ENCODE measurements around the gene MYCBP2.

The MYCBP2 gene

DNA sequence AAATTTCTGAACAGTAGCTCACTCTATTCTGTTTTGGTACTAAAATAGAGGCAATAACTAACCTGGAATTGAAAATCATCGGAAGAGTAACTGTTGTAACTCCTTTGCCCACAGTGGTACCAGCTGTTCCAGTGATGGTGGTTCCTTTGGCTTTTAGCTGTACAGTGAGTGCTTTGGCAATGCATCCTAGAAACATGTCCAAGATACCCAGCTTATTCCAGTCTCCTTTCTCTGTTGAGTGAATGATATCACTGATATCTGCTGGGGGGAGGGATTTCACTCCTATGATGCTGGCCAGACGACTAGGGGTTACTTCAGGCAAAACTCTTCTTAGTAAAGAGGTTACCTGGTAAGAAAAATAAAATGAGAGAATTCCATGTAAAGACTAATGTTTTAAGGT is 259.4 kb downstream of the MYCBP2 start:
- Histone ChIP-seq H3K4me3 (ENCODE audit: control insufficient read depth in 1 of 7, extremely low read depth in 1 of 7, insufficient read depth in 4 of 7, low read depth in 2 of 7, low read length in 6 of 7) (no peak overlapping the region), H3K4me1 (ENCODE audit: control extremely low read depth in 1 of 4, control insufficient read depth in 4 of 4, insufficient read depth in 4 of 4, low read length in 3 of 4) (peaks cover 2 to 14% (median 8%) of the 10 kb centered on the region in 4 experiments), H3K9me3 (ENCODE audit: control extremely low read depth in 1 of 5, control insufficient read depth in 4 of 5, insufficient read depth in 2 of 5, low read depth in 1 of 5, low read length in 4 of 5) (no peaks in the 10 kb centered on the region), H3K27me3 (replicated peaks in 2 of 5; ENCODE audit: control insufficient read depth in 4 of 5, insufficient read depth in 5 of 5, low read length in 4 of 5) (no peaks in the 10 kb centered on the region), H3K36me3 (ENCODE audit: control insufficient read depth in 4 of 4, insufficient read depth in 4 of 4, low read length in 3 of 4) (peaks cover 16 to 54% (median 38%) of the 10 kb centered on the region in 4 experiments), H3K27ac (ENCODE audit: insufficient read depth in 1 of 2, low read depth in 1 of 2, low read length in 2 of 2, poor library complexity in 1 of 2, severe bottlenecking in 2 of 2) (no peak overlapping the region)
- DNase-seq = no peak
- WGBS (ENCODE audit: insufficient coverage) = 100% methylated on average over 1 of the region's 2 CpGs
- ChIA-PET CTCF (no interaction called here), POLR2A (no interaction called here)

DNA sequence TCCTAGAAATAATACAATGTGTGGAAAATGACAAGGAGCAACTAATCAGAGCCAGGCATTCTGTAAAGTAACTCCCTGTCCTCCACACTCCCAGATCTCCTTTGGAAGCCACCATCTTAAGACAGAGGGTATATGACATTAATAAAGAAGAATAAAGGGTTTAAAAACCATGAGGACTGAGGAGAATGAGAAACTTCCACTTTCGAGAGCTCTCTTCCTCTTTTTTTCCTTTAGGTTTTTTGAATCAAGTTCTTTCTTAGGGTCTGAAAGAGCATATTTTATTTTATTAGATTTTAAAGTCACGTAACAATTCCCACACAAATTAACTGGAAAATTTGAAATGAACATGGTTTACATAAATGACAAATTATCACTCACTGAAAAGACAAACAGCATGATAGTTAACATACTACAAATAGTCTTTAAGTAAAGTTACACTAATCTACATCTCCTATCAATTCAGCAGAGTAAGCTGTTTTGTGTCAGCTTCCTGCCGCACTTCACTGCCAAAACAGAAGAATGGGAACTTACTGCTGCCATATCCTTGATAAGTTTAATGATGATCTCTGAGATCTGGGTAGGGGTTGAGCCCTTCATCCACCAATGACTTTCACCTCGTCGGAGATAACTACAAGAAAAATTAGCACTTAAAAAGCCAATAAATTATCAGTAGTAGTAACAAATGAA is 261.3 kb downstream of the MYCBP2 start:
- Histone ChIP-seq H3K9me3 (ENCODE audit: control extremely low read depth in 1 of 5, control insufficient read depth in 4 of 5, insufficient read depth in 2 of 5, low read depth in 1 of 5, low read length in 4 of 5) (no peaks in the 10 kb centered on the region), H3K27ac (ENCODE audit: insufficient read depth in 1 of 2, low read depth in 1 of 2, low read length in 2 of 2, poor library complexity in 1 of 2, severe bottlenecking in 2 of 2) (peak overlapping the region in 1 of 2 experiments; percentile 42), H3K36me3 (ENCODE audit: control insufficient read depth in 4 of 4, insufficient read depth in 4 of 4, low read length in 3 of 4) (peaks cover 22 to 69% (median 44%) of the 10 kb centered on the region in 4 experiments), H3K27me3 (replicated peaks in 2 of 5; ENCODE audit: control insufficient read depth in 4 of 5, insufficient read depth in 5 of 5, low read length in 4 of 5) (no peaks in the 10 kb centered on the region), H3K4me1 (ENCODE audit: control extremely low read depth in 1 of 4, control insufficient read depth in 4 of 4, insufficient read depth in 4 of 4, low read length in 3 of 4) (peaks cover 2 to 14% (median 8%) of the 10 kb centered on the region in 4 experiments), H3K4me3 (ENCODE audit: control insufficient read depth in 1 of 7, extremely low read depth in 1 of 7, insufficient read depth in 4 of 7, low read depth in 2 of 7, low read length in 6 of 7) (no peak overlapping the region)
- peak; percentile 5 to 43 (median 33) for DNase-seq
- CTCF ChIA-PET = interaction anchor here (0.7 kb wide), 1 partner anchor 10 kb away, joined by 3 read pairs; no protein-coding TSS in a partner anchor
- no CpG with 5 or more reads among the region's 5 CpGs for WGBS (ENCODE audit: insufficient coverage)
- POLR2A ChIA-PET = interaction anchor here (0.8 kb wide), 1 partner anchor 39 kb away, joined by 4 read pairs; the partner anchor contains the start of gene FBXL3

DNA sequence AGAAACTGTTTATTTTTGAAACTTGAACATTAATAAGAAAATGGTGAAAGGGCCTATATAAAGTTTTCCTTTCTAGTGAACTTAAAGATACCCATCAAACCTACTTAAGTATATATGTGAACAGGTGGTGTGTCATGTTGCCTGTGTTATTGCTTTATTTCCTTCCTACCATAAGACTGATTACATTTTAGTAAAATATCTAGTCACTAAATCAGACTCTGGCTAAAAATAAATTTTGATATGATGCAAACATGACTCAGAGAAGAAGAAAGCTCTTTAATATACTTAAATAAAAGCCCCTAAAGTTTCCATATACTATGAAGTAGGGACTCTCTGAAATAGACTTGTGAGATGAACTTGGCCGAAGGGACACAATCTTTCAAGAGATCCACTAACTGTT is 264.8 kb downstream of the MYCBP2 start:
- ChIA-PET POLR2A (no interaction called here), CTCF (no interaction called here)
- WGBS (ENCODE audit: insufficient coverage) = no CpG with 5 or more reads among the region's 1 CpG
- H3K27me3 ChIP-seq (replicated peaks in 2 of 5; ENCODE audit: control insufficient read depth in 4 of 5, insufficient read depth in 5 of 5, low read length in 4 of 5) = no peaks in the 10 kb centered on the region
- no peaks in the 10 kb centered on the region for H3K9me3 ChIP-seq (ENCODE audit: control extremely low read depth in 1 of 5, control insufficient read depth in 4 of 5, insufficient read depth in 2 of 5, low read depth in 1 of 5, low read length in 4 of 5)
- no peak for DNase-seq
- H3K27ac ChIP-seq (ENCODE audit: insufficient read depth in 1 of 2, low read depth in 1 of 2, low read length in 2 of 2, poor library complexity in 1 of 2, severe bottlenecking in 2 of 2) = no peak overlapping the region
- no peak overlapping the region for H3K4me3 ChIP-seq (ENCODE audit: control insufficient read depth in 1 of 7, extremely low read depth in 1 of 7, insufficient read depth in 4 of 7, low read depth in 2 of 7, low read length in 6 of 7)
- peaks cover 21 to 64% (median 38%) of the 10 kb centered on the region in 4 experiments for H3K36me3 ChIP-seq (ENCODE audit: control insufficient read depth in 4 of 4, insufficient read depth in 4 of 4, low read length in 3 of 4)
- H3K4me1 ChIP-seq (ENCODE audit: control extremely low read depth in 1 of 4, control insufficient read depth in 4 of 4, insufficient read depth in 4 of 4, low read length in 3 of 4) = peaks cover 2 to 14% (median 8%) of the 10 kb centered on the region in 4 experiments

DNA sequence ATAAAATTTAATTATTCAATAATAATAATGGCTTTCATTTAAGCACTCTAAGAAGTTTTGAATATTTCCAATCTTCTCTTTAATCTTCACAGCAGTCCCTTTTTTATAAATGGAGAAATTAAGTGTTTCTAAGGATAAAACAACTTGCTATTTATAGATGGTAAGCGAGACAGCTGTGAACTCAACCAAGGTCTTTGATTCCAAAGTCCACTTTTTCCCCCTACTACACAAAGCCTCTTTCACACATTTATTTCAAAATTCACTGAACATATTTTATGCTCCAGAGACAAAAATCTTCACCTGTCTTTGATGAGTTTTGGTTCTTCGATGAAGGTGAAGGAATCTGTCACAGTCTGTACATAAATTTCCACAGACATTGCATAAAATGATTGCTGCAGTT is 265.5 kb downstream of the MYCBP2 start:
- DNase-seq = no peak
- Histone ChIP-seq H3K27me3 (replicated peaks in 2 of 5; ENCODE audit: control insufficient read depth in 4 of 5, insufficient read depth in 5 of 5, low read length in 4 of 5) (no peaks in the 10 kb centered on the region), H3K27ac (ENCODE audit: insufficient read depth in 1 of 2, low read depth in 1 of 2, low read length in 2 of 2, poor library complexity in 1 of 2, severe bottlenecking in 2 of 2) (no peak overlapping the region), H3K4me1 (ENCODE audit: control extremely low read depth in 1 of 4, control insufficient read depth in 4 of 4, insufficient read depth in 4 of 4, low read length in 3 of 4) (peaks cover 2 to 14% (median 8%) of the 10 kb centered on the region in 4 experiments), H3K9me3 (ENCODE audit: control extremely low read depth in 1 of 5, control insufficient read depth in 4 of 5, insufficient read depth in 2 of 5, low read depth in 1 of 5, low read length in 4 of 5) (no peaks in the 10 kb centered on the region), H3K4me3 (ENCODE audit: control insufficient read depth in 1 of 7, extremely low read depth in 1 of 7, insufficient read depth in 4 of 7, low read depth in 2 of 7, low read length in 6 of 7) (no peak overlapping the region), H3K36me3 (ENCODE audit: control insufficient read depth in 4 of 4, insufficient read depth in 4 of 4, low read length in 3 of 4) (peaks cover 24 to 68% (median 44%) of the 10 kb centered on the region in 4 experiments)
- ChIA-PET CTCF (interaction anchor here (0.6 kb wide), 1 partner anchor 417 kb away, joined by 3 read pairs; no protein-coding TSS in a partner anchor), POLR2A (no interaction called here)
- 86% methylated on average over 1 of the region's 2 CpGs for WGBS (ENCODE audit: insufficient coverage)

DNA sequence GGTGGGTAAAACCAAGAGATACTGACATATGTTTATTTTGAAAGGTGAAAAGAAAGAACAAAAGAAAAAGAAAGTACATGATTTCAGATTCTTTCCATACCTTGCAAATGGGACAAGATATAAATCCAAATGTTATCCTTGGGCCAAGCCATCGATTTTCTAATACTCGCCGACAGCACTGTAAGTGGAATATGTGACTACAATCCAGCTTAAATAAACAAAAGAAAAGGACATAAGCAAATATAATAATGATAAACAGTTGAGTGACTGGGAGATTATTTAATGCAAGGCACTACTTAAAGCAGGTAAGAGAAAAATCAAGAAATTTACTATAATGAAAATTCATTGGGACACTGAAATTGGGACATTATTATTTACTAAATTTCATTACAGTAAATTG is 270.0 kb downstream of the MYCBP2 start:
- CTCF ChIA-PET = interaction anchor here (0.9 to 2.2 kb wide), 4 partner anchors 14 to 34 kb away, joined by 3 to 5 read pairs (median 3); no protein-coding TSS in a partner anchor
- Histone ChIP-seq H3K4me3 (ENCODE audit: control insufficient read depth in 1 of 7, extremely low read depth in 1 of 7, insufficient read depth in 4 of 7, low read depth in 2 of 7, low read length in 6 of 7) (no peak overlapping the region), H3K4me1 (ENCODE audit: control extremely low read depth in 1 of 4, control insufficient read depth in 4 of 4, insufficient read depth in 4 of 4, low read length in 3 of 4) (no peaks in the 10 kb centered on the region), H3K27me3 (replicated peaks in 2 of 5; ENCODE audit: control insufficient read depth in 4 of 5, insufficient read depth in 5 of 5, low read length in 4 of 5) (no peaks in the 10 kb centered on the region), H3K27ac (ENCODE audit: insufficient read depth in 1 of 2, low read depth in 1 of 2, low read length in 2 of 2, poor library complexity in 1 of 2, severe bottlenecking in 2 of 2) (no peak overlapping the region), H3K9me3 (ENCODE audit: control extremely low read depth in 1 of 5, control insufficient read depth in 4 of 5, insufficient read depth in 2 of 5, low read depth in 1 of 5, low read length in 4 of 5) (no peaks in the 10 kb centered on the region), H3K36me3 (ENCODE audit: control insufficient read depth in 4 of 4, insufficient read depth in 4 of 4, low read length in 3 of 4) (peaks cover 29 to 82% (median 53%) of the 10 kb centered on the region in 4 experiments)
- WGBS (ENCODE audit: insufficient coverage) = no CpG with 5 or more reads among the region's 3 CpGs
- no peak for DNase-seq
- POLR2A ChIA-PET = interaction anchor here (1.2 kb wide), 1 partner anchor 13 kb away, joined by 3 read pairs; no protein-coding TSS in a partner anchor

DNA sequence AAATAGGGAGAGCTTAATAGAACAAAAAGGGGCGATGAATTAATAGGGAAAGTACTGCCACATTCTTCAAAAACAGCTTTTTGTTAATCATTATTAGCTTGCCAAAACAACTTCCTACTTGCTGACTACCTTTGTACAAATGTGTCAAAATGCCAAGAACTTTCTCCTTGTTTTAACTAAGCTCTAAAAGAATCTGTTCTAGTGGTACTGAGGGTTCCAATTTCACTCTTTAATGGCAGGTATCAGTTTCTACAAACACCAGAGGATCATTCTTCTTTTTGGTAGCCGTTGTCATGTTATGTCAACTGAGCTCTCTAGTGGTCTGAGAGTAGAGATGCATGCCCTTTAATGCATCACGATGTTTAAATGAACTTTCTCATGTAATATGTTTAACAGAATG is 270.5 kb downstream of the MYCBP2 start:
- peaks cover 27 to 81% (median 56%) of the 10 kb centered on the region in 4 experiments for H3K36me3 ChIP-seq (ENCODE audit: control insufficient read depth in 4 of 4, insufficient read depth in 4 of 4, low read length in 3 of 4)
- DNase-seq = no peak
- H3K4me3 ChIP-seq (ENCODE audit: control insufficient read depth in 1 of 7, extremely low read depth in 1 of 7, insufficient read depth in 4 of 7, low read depth in 2 of 7, low read length in 6 of 7) = no peak overlapping the region
- WGBS (ENCODE audit: insufficient coverage) = no CpG with 5 or more reads among the region's 3 CpGs
- CTCF ChIA-PET = interaction anchor here (0.9 to 2.2 kb wide), 7 partner anchors 8 to 54 kb away, joined by 3 to 7 read pairs (median 3); no protein-coding TSS in a partner anchor
- POLR2A ChIA-PET = interaction anchor here (1.2 kb wide), 1 partner anchor 14 kb away, joined by 3 read pairs; no protein-coding TSS in a partner anchor
- no peaks in the 10 kb centered on the region for H3K4me1 ChIP-seq (ENCODE audit: control extremely low read depth in 1 of 4, control insufficient read depth in 4 of 4, insufficient read depth in 4 of 4, low read length in 3 of 4)
- no peaks in the 10 kb centered on the region for H3K27me3 ChIP-seq (replicated peaks in 2 of 5; ENCODE audit: control insufficient read depth in 4 of 5, insufficient read depth in 5 of 5, low read length in 4 of 5)
- H3K9me3 ChIP-seq (ENCODE audit: control extremely low read depth in 1 of 5, control insufficient read depth in 4 of 5, insufficient read depth in 2 of 5, low read depth in 1 of 5, low read length in 4 of 5) = no peaks in the 10 kb centered on the region
- no peak overlapping the region for H3K27ac ChIP-seq (ENCODE audit: insufficient read depth in 1 of 2, low read depth in 1 of 2, low read length in 2 of 2, poor library complexity in 1 of 2, severe bottlenecking in 2 of 2)

DNA sequence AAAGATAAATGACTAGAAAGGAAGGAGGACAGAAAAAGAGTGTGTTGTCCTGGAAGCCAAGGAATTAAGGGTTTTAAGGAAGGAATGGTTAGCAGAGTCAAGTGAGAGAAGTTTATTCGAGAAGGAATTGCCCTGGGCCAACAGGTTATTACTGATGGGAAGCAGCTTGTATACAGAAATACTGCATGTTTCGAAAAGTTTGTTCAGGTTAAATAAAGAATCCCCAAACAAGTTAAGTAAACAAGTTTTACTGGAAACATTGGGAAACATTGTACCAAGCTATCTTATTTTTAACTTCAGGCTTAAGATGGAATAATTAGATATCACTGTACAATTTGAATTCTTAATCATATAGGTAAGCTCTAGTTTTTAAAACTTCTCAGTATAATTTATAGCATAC is 271.7 kb downstream of the MYCBP2 start:
- ChIA-PET CTCF (interaction anchor here (0.9 to 2.2 kb wide), 7 partner anchors 7 to 126 kb away, joined by 3 to 7 read pairs (median 3); no protein-coding TSS in a partner anchor), POLR2A (no interaction called here)
- H3K27ac ChIP-seq (ENCODE audit: insufficient read depth in 1 of 2, low read depth in 1 of 2, low read length in 2 of 2, poor library complexity in 1 of 2, severe bottlenecking in 2 of 2) = no peak overlapping the region
- H3K27me3 ChIP-seq (replicated peaks in 2 of 5; ENCODE audit: control insufficient read depth in 4 of 5, insufficient read depth in 5 of 5, low read length in 4 of 5) = no peaks in the 10 kb centered on the region
- DNase-seq = no peak
- no peaks in the 10 kb centered on the region for H3K4me1 ChIP-seq (ENCODE audit: control extremely low read depth in 1 of 4, control insufficient read depth in 4 of 4, insufficient read depth in 4 of 4, low read length in 3 of 4)
- H3K36me3 ChIP-seq (ENCODE audit: control insufficient read depth in 4 of 4, insufficient read depth in 4 of 4, low read length in 3 of 4) = peaks cover 28 to 85% (median 63%) of the 10 kb centered on the region in 4 experiments
- no CpG with 5 or more reads among the region's 2 CpGs for WGBS (ENCODE audit: insufficient coverage)
- H3K9me3 ChIP-seq (ENCODE audit: control extremely low read depth in 1 of 5, control insufficient read depth in 4 of 5, insufficient read depth in 2 of 5, low read depth in 1 of 5, low read length in 4 of 5) = no peaks in the 10 kb centered on the region
- H3K4me3 ChIP-seq (ENCODE audit: control insufficient read depth in 1 of 7, extremely low read depth in 1 of 7, insufficient read depth in 4 of 7, low read depth in 2 of 7, low read length in 6 of 7) = no peak overlapping the region

Measured in common myeloid progenitor, CD34-positive (primary cell).